ENCODE data around the gene WWC1.

Gene WWC1

DNA sequence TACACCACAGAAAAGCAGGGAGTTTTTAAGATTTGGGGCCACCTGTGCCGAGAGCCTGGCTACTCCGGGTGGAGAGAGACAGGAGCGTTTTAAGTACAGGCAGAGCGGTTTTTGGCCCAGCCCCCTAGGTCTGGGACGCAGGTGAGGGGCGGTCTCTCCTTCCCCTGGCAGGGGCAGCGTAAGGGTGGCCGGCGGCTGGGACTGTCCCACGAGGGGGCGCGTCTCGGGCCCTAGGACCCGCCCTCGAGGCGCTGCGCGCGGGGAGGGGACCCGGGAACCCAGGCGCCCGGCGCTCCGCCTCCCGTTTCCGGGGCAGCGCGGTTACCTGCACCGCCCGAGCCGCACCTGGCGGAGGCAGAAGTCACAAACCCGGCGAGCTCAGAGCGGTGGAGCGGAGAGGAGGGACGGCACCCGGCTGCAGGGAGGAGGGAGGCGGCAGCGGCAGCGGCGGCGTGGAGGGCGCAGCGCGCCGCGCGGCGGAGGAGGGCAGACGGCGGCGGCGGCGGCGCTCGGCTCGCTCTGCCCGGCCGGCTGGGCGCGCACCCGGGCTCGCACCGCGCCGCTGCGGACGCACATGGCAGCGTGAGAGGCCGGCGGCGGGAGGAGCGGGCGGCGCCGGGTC is at the start of gene WWC1:
TSS of gene WWC1 (plus strand) at position 304 of the 622 bp plus-strand sequence. CDS start 508 bp downstream, outside the sequence.
- CTCF ChIA-PET: no interaction called here
- Mint-ChIP-seq H3K36me3 (no peaks in the 10 kb centered on the region), H3K27me3 (peaks cover 68% of the 10 kb centered on the region)

DNA sequence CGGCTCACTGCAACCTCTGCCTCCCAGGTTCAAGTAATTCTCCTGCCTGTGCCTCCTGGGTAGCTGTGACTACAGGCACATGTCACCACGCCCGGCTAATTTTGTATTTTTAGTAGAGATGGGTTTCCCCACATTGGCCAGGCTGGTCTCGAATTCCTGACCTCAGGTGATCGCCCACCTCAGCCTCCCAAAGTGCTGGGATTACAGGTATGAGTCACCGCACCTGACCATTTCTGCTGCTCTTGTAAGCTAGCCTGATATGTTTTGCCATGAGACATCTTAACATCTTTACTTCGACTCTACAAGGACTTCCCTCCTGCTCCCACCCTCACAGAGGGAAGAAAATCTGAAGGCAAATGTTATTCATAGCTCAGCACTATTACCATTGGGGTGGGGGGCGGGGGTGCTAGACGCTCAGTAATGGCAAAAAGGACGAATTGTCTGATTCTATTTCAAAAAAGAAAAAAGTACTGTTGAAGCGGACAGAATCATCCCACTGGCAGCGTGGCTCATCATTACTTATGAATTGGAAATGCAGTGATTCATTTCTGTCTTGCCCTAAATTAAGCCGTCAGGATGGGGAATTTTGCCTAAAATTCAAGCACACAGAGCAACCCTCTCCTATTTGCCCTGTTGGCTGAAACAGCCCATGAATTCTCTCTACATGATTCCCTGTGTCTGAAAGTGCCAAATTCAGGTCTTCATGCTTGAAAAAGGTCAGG is 46.4 kb upstream of the WWC1 start:
- Mint-ChIP-seq H3K4me3 (no peak overlapping the region), H3K4me1 (no peaks in the 10 kb centered on the region), H3K9me3 (no peaks in the 10 kb centered on the region), H3K27me3 (no peaks in the 10 kb centered on the region), H3K27ac (no peak overlapping the region), H3K36me3 (no peaks in the 10 kb centered on the region)
- CTCF ChIA-PET: interaction anchor here (0.6 kb wide), 1 partner anchor 14 kb away, joined by 3 read pairs; no protein-coding TSS in a partner anchor
- DNase-seq: no peak

More for the DNA sequence above, at the start of gene WWC1:
- no peaks in the 10 kb centered on the region for H3K9me3 Mint-ChIP-seq
- peaks cover 10% of the 10 kb centered on the region for H3K4me1 Mint-ChIP-seq
- DNase-seq: peak; percentile 77
- H3K4me3 Mint-ChIP-seq: peak within 1 kb of the TSS; percentile 58
- no peak within 1 kb of the TSS for H3K27ac Mint-ChIP-seq

DNA sequence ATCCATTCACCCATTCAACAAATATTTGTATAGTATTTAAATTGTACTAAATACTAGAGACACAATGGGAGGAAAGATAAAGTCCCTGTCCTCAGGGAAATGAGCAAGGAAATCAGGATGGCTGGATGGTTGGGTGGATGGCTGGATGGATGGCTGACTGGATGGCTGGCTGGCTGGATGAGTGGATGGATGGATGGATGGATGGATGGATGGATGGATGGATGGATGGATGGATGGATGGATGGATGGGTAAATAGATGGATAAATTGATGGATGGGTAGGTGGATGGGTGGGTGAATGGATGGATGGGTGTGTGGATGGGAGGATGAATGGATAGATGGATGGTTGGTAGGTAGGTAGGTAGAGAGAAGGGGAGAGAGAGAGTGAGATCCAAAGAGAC is 41.5 kb upstream of the WWC1 start:
- H3K4me1 Mint-ChIP-seq: no peaks in the 10 kb centered on the region

DNA sequence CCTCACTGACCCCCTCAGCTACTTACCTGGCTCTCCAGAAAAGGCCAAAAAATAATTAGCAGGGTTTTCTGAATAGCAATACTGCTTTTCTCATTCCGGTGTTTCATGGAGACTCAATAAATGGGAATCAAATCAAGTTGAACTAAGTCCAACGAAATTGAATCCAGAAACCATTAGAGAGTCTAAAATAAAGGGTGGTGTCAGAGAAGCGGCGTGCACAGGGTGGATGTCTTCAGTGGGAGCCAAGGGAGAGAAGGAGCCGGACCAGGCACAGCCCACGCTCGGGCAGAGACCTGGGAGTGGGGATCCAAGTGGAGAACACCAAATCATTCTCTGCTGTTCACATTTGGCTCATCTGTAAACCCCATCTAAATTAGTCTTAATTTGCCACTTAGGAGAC is 40.2 kb upstream of the WWC1 start:
- H3K27ac Mint-ChIP-seq: no peak overlapping the region
- H3K9me3 Mint-ChIP-seq: no peaks in the 10 kb centered on the region
- H3K4me1 Mint-ChIP-seq: no peaks in the 10 kb centered on the region
- no peaks in the 10 kb centered on the region for H3K36me3 Mint-ChIP-seq
- no peak for DNase-seq
- CTCF ChIA-PET: no interaction called here
- H3K4me3 Mint-ChIP-seq: no peak overlapping the region
- no peaks in the 10 kb centered on the region for H3K27me3 Mint-ChIP-seq

More for the DNA sequence above, 41.5 kb upstream of the WWC1 start:
- DNase-seq: no peak
- no peaks in the 10 kb centered on the region for H3K27me3 Mint-ChIP-seq
- H3K4me3 Mint-ChIP-seq: no peak overlapping the region
- H3K27ac Mint-ChIP-seq: no peak overlapping the region
- no peaks in the 10 kb centered on the region for H3K36me3 Mint-ChIP-seq
- H3K9me3 Mint-ChIP-seq: no peaks in the 10 kb centered on the region
- CTCF ChIA-PET: no interaction called here

DNA sequence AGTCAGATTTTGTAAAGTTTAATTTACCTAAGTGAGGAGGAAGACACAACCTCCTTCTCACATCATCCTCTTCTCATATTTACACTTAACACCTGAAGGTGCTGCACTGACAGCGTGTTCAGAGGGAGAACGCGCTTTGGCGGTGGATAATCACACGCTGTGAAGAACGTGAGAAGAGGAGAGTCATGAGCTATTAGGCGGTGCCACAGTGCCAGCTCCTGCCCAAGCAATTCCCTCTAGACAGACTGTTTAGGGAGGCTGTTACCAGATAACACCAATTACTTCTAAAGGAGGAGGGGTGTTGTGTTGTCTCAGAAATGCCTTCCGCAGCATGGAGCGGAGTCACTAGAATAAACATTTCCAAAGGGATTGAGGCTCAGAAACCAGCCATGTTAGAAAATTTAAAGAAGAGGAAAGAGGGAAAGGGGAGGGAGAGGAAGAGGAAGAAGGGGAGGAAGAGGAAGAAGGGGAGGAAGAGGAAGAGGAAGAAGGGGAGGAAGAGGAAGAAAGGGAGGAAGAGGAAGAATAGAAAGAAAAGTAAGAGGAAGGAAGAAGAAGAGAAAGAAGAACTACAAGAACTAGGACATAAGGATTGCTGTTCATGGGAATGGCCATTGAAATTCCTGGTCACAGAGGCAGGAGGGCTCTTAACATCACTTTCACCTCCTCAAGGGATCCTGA is 37.3 kb upstream of the WWC1 start:
- no peak overlapping the region for H3K27ac Mint-ChIP-seq
- H3K9me3 Mint-ChIP-seq: no peaks in the 10 kb centered on the region
- H3K4me3 Mint-ChIP-seq: no peak overlapping the region
- CTCF ChIA-PET: no interaction called here
- no peaks in the 10 kb centered on the region for H3K27me3 Mint-ChIP-seq
- no peaks in the 10 kb centered on the region for H3K4me1 Mint-ChIP-seq
- no peaks in the 10 kb centered on the region for H3K36me3 Mint-ChIP-seq
- no peak for DNase-seq

DNA sequence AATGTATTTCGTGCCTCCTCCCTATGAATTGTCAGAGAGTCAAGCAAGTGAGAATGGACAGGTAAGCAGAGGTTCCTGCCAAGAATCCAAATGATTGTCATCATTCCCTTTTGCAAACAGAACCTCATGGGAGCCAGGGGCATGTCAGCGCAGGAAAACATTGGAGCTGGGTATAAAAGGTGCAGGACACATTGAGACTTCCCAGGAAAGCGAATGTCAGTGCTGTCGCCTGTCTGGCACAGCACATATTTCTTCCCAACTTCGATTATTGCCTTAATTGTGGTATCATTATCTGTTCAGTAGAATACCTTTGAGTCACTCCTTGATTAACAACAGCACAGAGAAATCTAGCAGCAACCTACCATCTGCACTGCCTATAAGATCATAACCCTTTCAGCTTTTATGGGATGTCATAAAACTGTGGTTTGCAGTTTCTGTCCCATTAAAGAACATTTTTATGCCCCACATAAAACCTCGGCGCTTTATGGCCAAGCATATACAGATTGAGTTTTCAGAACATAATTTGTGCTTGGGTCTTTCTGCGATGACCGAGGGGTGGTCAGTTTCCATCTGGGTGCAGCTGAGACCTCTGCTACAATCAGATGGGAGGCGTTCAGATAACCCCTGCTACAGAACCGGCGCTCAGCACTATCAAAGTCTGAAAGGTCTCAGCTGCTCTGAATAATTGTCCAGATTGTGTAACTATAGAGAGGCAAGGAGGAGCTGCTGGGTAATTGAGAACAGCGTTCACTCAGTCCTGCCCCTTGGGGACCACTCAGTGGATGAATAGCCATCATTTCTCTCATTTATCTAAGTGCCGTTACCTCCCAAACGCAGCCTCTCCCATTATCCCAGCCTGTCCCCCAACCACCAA is 30.9 kb upstream of the WWC1 start:
- CTCF ChIA-PET: interaction anchor here (1.2 kb wide), 1 partner anchor 9 kb away, joined by 4 read pairs; no protein-coding TSS in a partner anchor
- Mint-ChIP-seq H3K27ac (no peak overlapping the region), H3K9me3 (no peaks in the 10 kb centered on the region), H3K4me3 (no peak overlapping the region), H3K36me3 (no peaks in the 10 kb centered on the region), H3K27me3 (peaks cover 4% of the 10 kb centered on the region), H3K4me1 (no peaks in the 10 kb centered on the region)
- no peak for DNase-seq

DNA sequence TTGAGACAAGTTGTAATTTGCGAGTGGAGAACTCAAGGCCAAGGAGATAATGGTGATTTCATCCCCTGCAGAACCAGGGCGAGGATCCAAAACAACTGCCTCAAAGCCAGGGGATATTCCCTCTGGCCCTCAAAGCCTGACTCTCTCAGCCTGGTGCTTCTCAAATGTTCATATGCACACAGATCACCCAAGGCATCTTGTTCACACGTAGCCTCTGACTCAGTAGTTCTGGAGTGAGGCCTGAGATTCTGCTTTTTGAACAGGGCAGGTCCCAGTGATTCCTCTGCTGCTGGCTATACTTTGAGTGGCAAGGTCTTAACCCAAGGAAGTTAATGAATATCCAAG is 30.2 kb upstream of the WWC1 start:
- H3K36me3 Mint-ChIP-seq: no peaks in the 10 kb centered on the region
- H3K4me1 Mint-ChIP-seq: no peaks in the 10 kb centered on the region
- CTCF ChIA-PET: interaction anchor here (1.2 kb wide), 1 partner anchor 9 kb away, joined by 4 read pairs; no protein-coding TSS in a partner anchor
- no peaks in the 10 kb centered on the region for H3K9me3 Mint-ChIP-seq
- no peak overlapping the region for H3K4me3 Mint-ChIP-seq
- no peak overlapping the region for H3K27ac Mint-ChIP-seq
- no peak for DNase-seq
- peaks cover 7% of the 10 kb centered on the region for H3K27me3 Mint-ChIP-seq

DNA sequence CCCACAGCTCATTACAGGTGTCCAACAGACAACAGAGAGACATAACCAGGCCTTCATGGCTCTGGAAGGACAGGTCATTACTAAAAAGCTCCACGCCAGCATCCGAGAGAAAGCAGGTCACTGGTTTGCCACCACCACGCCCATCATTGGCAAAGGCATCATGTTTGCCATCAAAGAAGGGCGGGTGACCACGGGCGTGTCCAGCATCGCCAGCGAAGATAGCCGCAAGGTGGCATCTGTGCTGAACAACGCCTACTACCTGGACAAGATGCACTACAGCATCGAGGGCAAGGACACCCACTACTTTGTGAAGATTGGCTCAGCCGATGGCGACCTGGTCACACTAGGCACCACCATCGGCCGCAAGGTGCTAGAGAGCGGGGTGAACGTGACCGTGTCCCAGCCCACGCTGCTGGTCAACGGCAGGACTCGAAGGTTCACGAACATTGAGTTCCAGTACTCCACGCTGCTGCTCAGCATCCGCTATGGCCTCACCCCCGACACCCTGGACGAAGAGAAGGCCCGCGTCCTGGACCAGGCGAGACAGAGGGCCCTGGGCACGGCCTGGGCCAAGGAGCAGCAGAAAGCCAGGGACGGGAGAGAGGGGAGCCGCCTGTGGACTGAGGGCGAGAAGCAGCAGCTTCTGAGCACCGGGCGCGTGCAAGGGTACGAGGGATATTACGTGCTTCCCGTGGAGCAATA is 29.3 kb upstream of the WWC1 start:
- no peak overlapping the region for H3K27ac Mint-ChIP-seq
- DNase-seq: no peak
- H3K9me3 Mint-ChIP-seq: no peaks in the 10 kb centered on the region
- no peak overlapping the region for H3K4me3 Mint-ChIP-seq
- H3K36me3 Mint-ChIP-seq: no peaks in the 10 kb centered on the region
- no peaks in the 10 kb centered on the region for H3K4me1 Mint-ChIP-seq
- H3K27me3 Mint-ChIP-seq: peaks cover 7% of the 10 kb centered on the region
- CTCF ChIA-PET: no interaction called here

DNA sequence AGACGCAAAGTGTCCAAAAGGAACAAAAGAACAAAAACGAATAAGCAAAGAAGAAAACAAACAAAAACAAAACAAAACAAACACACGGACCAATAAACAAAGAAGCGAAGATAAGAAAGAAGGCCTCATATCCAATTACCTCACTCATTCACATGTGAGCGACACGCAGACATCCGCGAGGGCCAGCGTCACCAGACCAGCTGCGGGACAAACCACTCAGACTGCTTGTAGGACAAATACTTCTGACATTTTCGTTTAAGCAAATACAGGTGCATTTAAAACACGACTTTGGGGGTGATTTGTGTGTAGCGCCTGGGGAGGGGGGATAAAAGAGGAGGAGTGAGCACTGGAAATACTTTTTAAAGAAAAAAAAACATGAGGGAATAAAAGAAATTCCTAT is 28.3 kb upstream of the WWC1 start:
- Mint-ChIP-seq H3K27me3 (peaks cover 9% of the 10 kb centered on the region), H3K27ac (no peak overlapping the region), H3K36me3 (no peaks in the 10 kb centered on the region), H3K9me3 (no peaks in the 10 kb centered on the region), H3K4me1 (no peaks in the 10 kb centered on the region), H3K4me3 (no peak overlapping the region)
- CTCF ChIA-PET: no interaction called here
- no peak for DNase-seq

DNA sequence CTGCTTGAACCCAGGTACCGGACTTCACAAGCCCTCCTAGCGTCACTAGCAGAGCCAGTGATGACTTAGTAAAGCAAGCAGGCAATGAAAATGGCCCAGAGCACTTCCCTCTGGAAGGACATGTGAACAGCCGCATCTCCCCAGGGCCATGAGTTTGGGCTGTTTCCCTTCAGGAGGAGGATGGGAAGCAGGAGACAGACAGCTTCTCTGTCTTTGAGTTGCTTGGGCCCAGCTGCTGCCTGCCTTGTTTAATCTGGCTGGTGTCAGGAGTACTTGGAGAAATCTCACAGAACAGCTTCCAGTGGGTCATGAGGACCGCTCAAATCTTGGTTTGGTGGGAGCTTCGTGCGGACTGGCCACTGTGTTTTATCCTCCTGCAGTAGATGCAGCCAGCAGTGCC is 25.4 kb upstream of the WWC1 start:
- CTCF ChIA-PET: no interaction called here
- no peak overlapping the region for H3K4me3 Mint-ChIP-seq
- no peaks in the 10 kb centered on the region for H3K36me3 Mint-ChIP-seq

DNA sequence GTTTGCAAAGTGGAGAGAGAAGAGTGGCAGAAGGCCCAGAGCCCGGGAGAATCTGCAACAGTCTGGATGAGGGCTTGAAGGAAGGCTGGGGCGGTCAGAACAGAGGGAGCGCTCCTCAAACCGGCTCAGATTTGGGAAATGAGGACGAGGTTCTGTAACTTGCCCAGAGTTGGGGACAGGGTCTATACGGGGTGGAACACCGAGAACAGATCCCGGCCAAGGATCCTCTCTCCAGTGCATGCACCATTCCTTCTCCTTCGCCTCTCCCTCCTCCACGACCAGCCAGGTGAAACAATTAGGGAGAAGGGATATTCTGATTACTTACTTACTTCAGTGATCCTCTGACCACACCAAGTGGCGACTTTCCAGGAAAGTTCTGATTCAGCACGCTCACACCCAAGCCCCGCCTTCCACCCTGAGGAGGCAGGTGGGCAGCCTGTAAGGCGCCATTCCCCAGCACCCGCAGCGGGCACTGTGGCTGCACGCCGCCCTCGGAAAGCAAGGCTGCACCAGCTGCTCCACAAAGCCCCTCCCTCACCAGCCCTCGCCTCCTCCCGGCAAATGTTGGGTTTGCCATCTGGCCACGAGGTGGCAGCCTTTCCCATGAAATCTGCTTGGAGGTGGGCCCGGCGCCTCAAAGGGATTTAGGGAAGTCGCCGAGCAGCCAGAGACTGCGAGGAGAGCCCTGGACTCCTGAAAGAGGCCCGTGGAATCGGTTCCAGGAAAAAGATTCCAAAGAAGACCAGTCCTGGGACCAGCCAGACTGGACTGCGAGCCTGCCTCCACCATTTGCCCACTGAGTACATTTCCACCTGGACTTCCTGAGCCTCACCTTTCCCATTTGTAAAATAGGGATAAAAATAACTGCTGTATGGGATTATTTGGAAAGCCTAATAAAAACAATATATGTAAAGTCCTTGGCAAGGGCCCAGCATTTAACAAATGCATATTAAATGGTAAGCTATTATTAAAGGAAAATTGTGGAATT is 22.2 kb upstream of the WWC1 start:
- Mint-ChIP-seq H3K9me3 (no peaks in the 10 kb centered on the region), H3K36me3 (no peaks in the 10 kb centered on the region), H3K27me3 (peaks cover 27% of the 10 kb centered on the region), H3K4me3 (no peak overlapping the region), H3K27ac (no peak overlapping the region), H3K4me1 (peaks cover 12% of the 10 kb centered on the region)
- CTCF ChIA-PET: interaction anchor here (0.6 to 2.3 kb wide), 12 partner anchors 9 to 680 kb away, joined by 3 to 16 read pairs (median 3); no protein-coding TSS in a partner anchor
- peak; percentile 81 for DNase-seq

More for the DNA sequence above, 25.4 kb upstream of the WWC1 start:
- no peak for DNase-seq
- peaks cover 24% of the 10 kb centered on the region for H3K27me3 Mint-ChIP-seq
- peaks cover 12% of the 10 kb centered on the region for H3K4me1 Mint-ChIP-seq
- H3K27ac Mint-ChIP-seq: no peak overlapping the region
- no peaks in the 10 kb centered on the region for H3K9me3 Mint-ChIP-seq

DNA sequence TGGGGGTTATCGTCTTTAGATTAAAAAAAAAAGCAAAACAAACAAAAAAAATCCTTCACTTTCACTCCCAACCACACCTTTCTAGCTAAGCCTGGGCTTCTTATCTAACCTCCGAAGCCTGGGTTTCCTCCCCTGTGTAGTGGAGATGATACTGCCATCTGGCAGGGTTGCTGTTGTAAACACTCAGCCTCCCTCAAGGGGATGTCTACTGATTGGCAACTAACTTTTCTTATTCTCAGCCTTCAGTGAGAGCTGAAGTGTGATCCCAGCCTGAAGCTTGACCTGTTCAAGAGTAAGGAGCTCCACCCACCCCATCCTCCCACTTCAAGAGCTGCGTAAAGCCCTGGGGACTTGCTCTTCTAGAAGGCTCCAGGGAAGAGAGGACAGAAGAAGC is 21.5 kb upstream of the WWC1 start:
- peaks cover 31% of the 10 kb centered on the region for H3K27me3 Mint-ChIP-seq
- DNase-seq: no peak
- peaks cover 12% of the 10 kb centered on the region for H3K4me1 Mint-ChIP-seq
- no peak overlapping the region for H3K27ac Mint-ChIP-seq
- no peaks in the 10 kb centered on the region for H3K9me3 Mint-ChIP-seq
- no peak overlapping the region for H3K4me3 Mint-ChIP-seq
- H3K36me3 Mint-ChIP-seq: no peaks in the 10 kb centered on the region
- CTCF ChIA-PET: interaction anchor here (0.6 to 2.3 kb wide), 9 partner anchors 10 to 680 kb away, joined by 3 to 16 read pairs (median 3); no protein-coding TSS in a partner anchor
